Fibroblast of villous mesenchyme (primary cell): ENCODE results near the gene NT5M. TPM values are rescaled to one million over a fixed set of nuclear protein-coding genes. Genes with fewer than 3 reads are reported as not detected.
A peak's percentile ranks its signal among the peaks of the same experiment; 100 is the strongest.

Experiments used
- DNase-seq: peaks from one replicate; pipeline ENCODE4 v3.0.0-alpha.2; 2010; ENCODE audit warnings: low read depth
- H3K4me3 ChIP-seq: 2 replicates; pipeline ENCODE4 v1.5.1; 2011; ENCODE audit warnings: low read depth, mild to moderate bottlenecking, low read length
- total RNA-seq: library from RNA; depleted of rRNA; stranded (reverse); fragments of >200 nt; gene quantifications from 2 replicates; pipeline ENCODE4 v1.2.3, GENCODE V29; 2012
- TF ChIP-seq, protein P1 (sequence below): IDR thresholded peaks from 2 replicates; pipeline ENCODE4 v1.5.1; 2012; ENCODE audit warnings: low read depth, mild to moderate bottlenecking, low read length; ENCODE audit not compliant: insufficient read depth

NT5M gene
- total RNA-seq, 1 donor: 1.3 TPM

DNA sequence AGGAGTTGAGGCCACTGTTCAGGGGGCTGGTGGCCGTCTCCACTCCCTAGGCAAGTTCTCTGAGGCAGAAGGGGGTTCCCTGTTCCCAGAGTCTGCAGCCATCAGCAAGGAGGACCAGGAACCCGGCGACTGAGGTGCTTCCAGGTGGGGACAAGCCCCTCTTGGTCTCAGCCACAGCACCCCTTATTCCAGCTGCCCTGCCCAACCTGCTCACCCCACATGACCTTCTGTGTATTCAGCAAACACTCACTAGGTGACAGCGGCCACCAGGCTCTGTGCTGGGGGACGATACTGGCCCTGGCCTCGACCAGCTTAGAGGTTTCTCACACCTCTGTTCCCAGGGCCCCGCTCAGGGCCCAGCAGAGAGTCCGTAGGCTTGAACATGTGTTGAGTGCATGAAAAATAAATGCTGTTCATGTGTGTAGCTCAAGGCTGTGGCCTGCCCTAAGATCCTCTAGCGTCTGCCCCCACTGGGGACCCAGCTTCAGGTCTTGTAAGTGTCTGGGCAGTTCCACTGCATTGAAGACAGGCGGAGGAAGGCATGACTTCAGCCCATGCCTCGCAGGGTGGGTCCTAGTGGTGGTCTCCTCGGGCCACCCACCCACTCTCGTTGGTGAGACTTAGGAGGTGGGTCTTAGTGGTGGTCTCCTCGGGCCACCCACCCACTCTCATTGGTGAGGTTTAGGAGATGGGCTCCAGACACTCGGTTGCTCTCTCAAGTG is 44.2 kb downstream of the NT5M start:
- no peak for DNase-seq
- TF ChIP-seq, protein P1, sequence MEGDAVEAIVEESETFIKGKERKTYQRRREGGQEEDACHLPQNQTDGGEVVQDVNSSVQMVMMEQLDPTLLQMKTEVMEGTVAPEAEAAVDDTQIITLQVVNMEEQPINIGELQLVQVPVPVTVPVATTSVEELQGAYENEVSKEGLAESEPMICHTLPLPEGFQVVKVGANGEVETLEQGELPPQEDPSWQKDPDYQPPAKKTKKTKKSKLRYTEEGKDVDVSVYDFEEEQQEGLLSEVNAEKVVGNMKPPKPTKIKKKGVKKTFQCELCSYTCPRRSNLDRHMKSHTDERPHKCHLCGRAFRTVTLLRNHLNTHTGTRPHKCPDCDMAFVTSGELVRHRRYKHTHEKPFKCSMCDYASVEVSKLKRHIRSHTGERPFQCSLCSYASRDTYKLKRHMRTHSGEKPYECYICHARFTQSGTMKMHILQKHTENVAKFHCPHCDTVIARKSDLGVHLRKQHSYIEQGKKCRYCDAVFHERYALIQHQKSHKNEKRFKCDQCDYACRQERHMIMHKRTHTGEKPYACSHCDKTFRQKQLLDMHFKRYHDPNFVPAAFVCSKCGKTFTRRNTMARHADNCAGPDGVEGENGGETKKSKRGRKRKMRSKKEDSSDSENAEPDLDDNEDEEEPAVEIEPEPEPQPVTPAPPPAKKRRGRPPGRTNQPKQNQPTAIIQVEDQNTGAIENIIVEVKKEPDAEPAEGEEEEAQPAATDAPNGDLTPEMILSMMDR: no peak
- H3K4me3 ChIP-seq: no peak overlapping the region

DNA sequence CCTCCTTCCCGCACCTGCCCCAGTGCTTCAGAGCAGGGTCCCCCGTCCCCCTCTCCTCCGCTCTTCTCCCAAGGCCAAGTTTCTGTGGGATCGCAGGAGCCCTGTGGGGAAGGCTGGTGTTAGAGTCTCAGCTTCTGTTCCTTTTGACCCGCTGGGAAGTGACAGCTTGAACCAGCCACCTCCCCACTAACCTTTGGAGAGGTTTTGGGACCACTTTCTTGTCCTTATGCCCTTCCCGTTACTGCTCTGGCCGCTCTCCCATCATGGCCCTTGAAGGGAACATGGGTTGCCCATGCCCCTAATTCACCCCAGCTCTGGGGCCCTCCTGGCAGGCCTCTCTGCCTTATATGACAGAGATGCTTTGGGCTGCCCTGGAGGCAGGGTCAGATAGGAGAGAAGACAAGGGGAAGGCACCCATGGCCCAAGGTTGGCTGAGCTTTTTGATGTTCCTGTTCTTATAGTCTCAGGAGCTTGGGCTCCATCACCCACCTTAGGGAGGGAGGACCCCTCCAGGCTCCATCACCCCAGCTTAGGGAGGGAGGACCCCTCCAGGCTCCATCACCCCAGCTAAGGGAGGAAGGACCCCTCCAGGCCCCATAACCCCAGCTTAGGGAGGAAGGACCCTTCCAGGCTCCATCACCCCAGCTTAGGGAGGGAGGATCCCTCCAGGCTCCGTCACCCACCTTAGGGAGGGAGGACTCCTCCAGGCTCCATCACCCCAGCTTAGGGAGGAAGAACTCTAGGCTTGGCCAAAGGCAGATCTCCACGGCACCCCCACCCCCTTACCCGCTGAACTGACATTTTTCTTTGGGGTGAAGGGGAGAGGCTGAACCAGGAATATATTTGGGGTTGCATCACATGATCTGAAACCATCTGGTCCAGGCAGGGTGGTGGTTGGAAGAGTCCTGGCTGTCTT is 45.0 kb downstream of the NT5M start:
- DNase-seq: no peak
- H3K4me3 ChIP-seq: no peak overlapping the region
- TF ChIP-seq, protein P1: no peak

DNA sequence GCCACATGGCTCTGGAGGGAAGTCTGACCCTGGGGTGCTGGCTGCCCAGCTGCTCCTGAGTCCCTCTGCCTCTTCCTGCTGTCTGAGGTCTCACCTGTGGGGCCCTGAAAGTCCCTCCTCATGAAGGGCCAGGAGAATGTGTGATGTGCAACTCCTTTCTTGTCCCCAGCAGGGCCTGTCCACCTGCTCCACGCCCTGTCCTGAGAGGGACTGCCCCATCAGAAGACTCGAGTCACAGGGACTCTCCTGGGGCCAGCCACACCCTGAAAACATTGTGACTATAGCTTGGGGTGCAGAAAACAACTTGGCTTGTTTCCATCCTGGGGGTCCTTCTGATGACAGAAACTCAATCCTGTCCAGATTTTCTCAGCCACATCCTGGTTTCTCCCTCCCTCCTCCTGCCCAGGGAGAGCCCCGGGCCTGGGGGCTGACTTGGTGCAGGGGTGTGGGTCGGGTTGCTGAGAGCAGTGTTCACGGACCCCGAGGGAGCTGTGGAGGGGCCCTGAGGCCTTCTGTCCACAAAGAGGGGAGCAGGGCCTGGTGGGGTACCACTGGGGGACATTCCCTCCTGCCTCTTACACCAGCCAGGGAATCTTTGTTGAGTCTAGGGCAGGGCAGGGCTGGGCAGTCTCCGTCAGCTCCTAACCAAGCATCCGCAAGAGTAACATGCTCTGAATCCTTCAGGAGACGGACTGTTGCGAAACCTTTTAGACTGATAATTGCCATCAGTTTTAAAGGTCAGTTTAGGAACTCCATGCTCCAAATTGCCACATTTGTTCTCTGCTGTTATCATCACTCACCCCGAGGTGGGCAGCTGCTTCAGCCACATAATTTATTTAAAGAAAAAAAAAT is 45.9 kb downstream of the NT5M start:
- TF ChIP-seq, protein P1: no peak
- DNase-seq: peak; percentile 60
- no peak overlapping the region for H3K4me3 ChIP-seq

DNA sequence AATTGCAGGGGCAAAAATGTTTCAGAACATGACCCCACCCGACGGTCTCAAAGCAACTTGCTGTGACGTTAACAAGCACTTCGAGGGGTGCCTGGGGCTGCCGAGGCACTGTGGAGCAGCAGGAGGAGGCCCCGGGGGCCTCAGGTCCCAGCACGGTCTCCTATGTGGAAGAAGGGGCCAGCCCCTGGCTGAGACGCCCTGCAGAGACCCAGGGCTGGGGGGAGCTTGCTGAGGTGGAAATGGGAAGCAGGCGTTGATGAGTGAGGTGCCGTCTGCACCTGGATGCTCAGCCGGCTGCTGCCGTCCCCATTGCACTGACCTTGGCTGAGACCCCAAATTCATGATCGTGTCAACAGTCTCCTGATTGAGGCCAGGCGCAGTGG is 46.5 kb downstream of the NT5M start:
- H3K4me3 ChIP-seq: no peak overlapping the region
- no peak for DNase-seq
- TF ChIP-seq, protein P1: no peak

DNA sequence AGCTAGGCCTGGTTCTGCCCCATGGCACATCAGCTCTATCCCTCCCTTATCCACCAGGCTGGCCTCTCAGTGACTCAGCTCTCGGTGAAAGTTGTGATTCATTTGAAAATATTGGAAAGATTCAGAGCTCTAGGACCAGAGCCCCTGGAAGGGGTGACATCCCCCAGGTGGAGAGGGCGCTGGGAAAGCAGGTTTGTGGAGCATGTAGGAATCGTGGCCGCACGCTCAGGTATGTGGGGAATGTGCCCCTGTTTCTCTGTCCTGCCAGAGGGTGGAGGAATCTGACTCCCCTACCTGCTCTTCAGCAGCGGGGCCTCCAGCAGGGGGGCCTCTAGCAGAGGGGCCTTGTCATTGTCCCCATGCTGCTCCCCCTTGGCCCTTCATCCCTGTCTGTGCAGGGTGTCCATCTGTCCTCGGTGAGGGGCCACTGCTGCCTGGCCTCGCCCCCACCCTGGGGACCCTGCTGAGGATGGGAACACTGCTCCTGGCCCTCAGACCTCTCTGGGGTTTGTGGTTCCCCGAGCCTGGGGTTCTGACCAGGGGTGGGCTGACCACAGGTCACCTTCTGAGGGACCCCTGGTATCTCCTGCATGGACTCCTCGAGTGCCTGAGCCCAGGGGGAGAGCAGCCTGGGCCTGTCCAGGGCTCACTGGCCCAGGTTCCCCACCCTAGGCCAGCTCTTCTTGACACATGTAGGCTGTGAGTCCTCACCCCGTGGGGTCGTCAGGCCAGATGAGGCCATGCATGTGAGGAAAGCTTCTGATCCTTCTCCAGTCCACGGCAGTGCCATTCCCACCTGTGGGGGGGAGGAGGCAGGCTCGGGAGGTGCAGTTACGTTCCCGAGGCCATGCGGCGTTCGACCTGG is 47.5 kb downstream of the NT5M start:
- DNase-seq: no peak
- H3K4me3 ChIP-seq: no peak overlapping the region

More for the DNA sequence above, 47.5 kb downstream of the NT5M start:
- TF ChIP-seq, protein P1: no peak
